SK-N-SH (cell line): ENCODE measurements around the gene PDE6B.

Experiments
- FOSL2 ChIP-seq: IDR thresholded peaks from 2 replicates; pipeline ENCODE4 v1.4.0; 2012; ENCODE audit warnings: low read depth, mild to moderate bottlenecking, moderate library complexity, borderline replicate concordance
- JUND ChIP-seq: IDR thresholded peaks from 2 replicates; pipeline ENCODE4 v1.4.0; 2012
- MEF2A ChIP-seq: IDR thresholded peaks from 2 replicates; pipeline ENCODE4 v1.4.0; 2012; ENCODE audit warnings: low read depth, borderline replicate concordance
- SMC3 ChIP-seq: IDR thresholded peaks from 2 replicates; pipeline ENCODE4 v1.6.1; 2012; ENCODE audit warnings: low read depth, low read length, improper control_type of control experiment

- TF ChIP-seq SMC3 = no peak
- no peak for TF ChIP-seq MEF2A
- no peak for TF ChIP-seq FOSL2
- TF ChIP-seq JUND = no peak
Measured at GRCh38 chr4:673349-674091, 48.1 kb downstream of the PDE6B start.
